Measurements from ENCODE around the gene CUX1. TPM values are rescaled to one million over a fixed set of nuclear protein-coding genes. Genes with fewer than 3 reads are reported as not detected.

The CUX1 gene
- total and polyA plus RNA-seq, 2 donors (not counting 1 experiment from before 2014, with no cell fraction given) = 10.8 to 86.5 TPM

DNA sequence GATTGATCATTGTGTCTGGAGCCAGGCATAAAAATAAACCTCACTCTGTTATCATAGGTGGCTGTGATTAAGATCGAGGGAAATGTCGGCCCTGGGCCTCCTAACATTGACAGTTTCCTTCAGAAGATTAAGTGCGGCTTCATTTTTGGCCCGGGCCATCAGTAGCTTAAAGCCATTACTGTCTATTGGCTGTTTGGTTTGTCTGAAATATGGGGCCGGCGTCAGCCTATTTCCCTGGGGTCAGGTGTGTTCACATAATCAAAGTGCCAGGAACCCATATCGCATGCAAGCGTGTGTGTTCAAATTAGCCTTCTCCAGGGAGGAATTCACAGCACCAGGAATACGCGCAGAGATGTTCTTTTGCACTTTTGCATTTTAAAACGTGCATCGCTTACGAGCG, 114.7 kb downstream of the CUX1 start:
- no peak overlapping the region for H3K4me2 ChIP-seq (replicated peaks; ENCODE audit: low read depth, low read length, poor library complexity, severe bottlenecking)
- H3K27ac ChIP-seq (ENCODE audit: low read length in 2 of 2) = no peak overlapping the region
- H3K27ac Mint-ChIP-seq = no peak overlapping the region
- CTCF ChIA-PET = interaction anchor here (0.6 kb wide), 1 partner anchor 111 kb away, joined by 6 read pairs; no protein-coding TSS in a partner anchor
- H3K4me3 Mint-ChIP-seq = no peak overlapping the region
- no peak for DNase-seq
- H3K9me3 Mint-ChIP-seq (ENCODE audit: insufficient read depth) = peaks cover 3% of the 10 kb centered on the region
- peaks cover 57% of the 10 kb centered on the region for H3K79me2 ChIP-seq (ENCODE audit: control insufficient read depth, insufficient read depth, low read length)
- no peak overlapping the region for H3K9ac ChIP-seq (ENCODE audit: low read length)
- H3K4me1 ChIP-seq (ENCODE audit: control insufficient read depth in 2 of 2, insufficient read depth in 2 of 2, low read length in 2 of 2) = peaks cover 15 to 24% of the 10 kb centered on the region in 2 donors
- H2AFZ ChIP-seq (ENCODE audit: insufficient read depth, low read depth, low read length, poor library complexity, severe bottlenecking) = no peak overlapping the region
- WGBS (ENCODE audit: insufficient coverage) = 98% methylated on average over 14 of the region's 14 CpGs
- no peaks in the 10 kb centered on the region for H3K27me3 ChIP-seq (replicated peaks in 1 of 4; ENCODE audit: control extremely low read depth in 1 of 4, control insufficient read depth in 3 of 4, insufficient read depth in 4 of 4, low read length in 3 of 4)
- peaks cover 0 to under 1% of the 10 kb centered on the region in 2 experiments for H3K36me3 ChIP-seq (replicated peaks in 1 of 2; ENCODE audit: control extremely low read depth in 1 of 2, control insufficient read depth in 1 of 2, extremely low read depth in 1 of 2, insufficient read depth in 2 of 2, low read length in 1 of 2)
- peaks cover 0 to 2% (median 0%) of the 10 kb centered on the region in 3 donors for H3K9me3 ChIP-seq (ENCODE audit: control extremely low read depth in 1 of 3, control insufficient read depth in 2 of 3, insufficient read depth in 1 of 3, low read length in 2 of 3)
- TF ChIP-seq, protein P1, sequence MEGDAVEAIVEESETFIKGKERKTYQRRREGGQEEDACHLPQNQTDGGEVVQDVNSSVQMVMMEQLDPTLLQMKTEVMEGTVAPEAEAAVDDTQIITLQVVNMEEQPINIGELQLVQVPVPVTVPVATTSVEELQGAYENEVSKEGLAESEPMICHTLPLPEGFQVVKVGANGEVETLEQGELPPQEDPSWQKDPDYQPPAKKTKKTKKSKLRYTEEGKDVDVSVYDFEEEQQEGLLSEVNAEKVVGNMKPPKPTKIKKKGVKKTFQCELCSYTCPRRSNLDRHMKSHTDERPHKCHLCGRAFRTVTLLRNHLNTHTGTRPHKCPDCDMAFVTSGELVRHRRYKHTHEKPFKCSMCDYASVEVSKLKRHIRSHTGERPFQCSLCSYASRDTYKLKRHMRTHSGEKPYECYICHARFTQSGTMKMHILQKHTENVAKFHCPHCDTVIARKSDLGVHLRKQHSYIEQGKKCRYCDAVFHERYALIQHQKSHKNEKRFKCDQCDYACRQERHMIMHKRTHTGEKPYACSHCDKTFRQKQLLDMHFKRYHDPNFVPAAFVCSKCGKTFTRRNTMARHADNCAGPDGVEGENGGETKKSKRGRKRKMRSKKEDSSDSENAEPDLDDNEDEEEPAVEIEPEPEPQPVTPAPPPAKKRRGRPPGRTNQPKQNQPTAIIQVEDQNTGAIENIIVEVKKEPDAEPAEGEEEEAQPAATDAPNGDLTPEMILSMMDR (IDR thresholded peaks at IDR 0.05) = no peak
- TF ChIP-seq EZH2 (IDR thresholded peaks at IDR 0.05; ENCODE audit: borderline replicate concordance, insufficient read depth, low read depth, low read length, poor library complexity, severe bottlenecking) = no peak
- H3K4me3 ChIP-seq (ENCODE audit: control extremely low read depth in 1 of 5, extremely low read depth in 1 of 5, insufficient read depth in 1 of 5, low read depth in 2 of 5, low read length in 4 of 5) = no peak overlapping the region
- H3K4me1 Mint-ChIP-seq = peaks cover 33% of the 10 kb centered on the region
- POLR2A ChIA-PET = no interaction called here
- ATAC-seq (ENCODE audit: low read depth) = no peak
- H4K20me1 ChIP-seq (ENCODE audit: control insufficient read depth, insufficient read depth, low read length, poor library complexity, severe bottlenecking) = peaks cover 16% of the 10 kb centered on the region
- intact Hi-C loops (cut with micrococcal nuclease) = loop anchor here (10.0 kb wide), 1 partner anchor 53 kb away; no protein-coding TSS in a partner anchor
- H3K27me3 Mint-ChIP-seq = no peaks in the 10 kb centered on the region

DNA sequence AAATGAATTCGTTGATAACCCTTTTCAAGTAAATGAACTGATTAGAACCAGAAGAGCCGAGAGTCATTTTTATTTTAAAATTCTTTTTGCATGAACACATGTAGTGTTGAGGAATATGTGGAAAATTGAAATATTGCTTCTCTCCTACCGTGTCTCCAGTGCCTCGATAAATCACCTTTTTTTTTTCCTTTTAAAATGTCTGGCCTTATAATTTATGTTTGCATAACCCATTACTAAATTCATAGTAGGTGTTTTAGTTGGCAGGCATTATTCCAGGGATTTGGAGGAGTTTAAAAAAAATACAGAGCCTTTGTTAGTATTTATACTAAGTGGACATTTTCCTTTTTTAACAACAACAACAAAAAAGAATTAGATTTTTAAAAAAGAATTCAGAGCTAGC, 115.6 kb downstream of the CUX1 start:
- Histone ChIP-seq H3K27ac (ENCODE audit: low read length in 2 of 2) (no peak overlapping the region), H3K36me3 (replicated peaks in 1 of 2; ENCODE audit: control extremely low read depth in 1 of 2, control insufficient read depth in 1 of 2, extremely low read depth in 1 of 2, insufficient read depth in 2 of 2, low read length in 1 of 2) (no peaks in the 10 kb centered on the region), H3K4me2 (replicated peaks; ENCODE audit: low read depth, low read length, poor library complexity, severe bottlenecking) (peak overlapping the region; percentile 59), H3K4me1 (ENCODE audit: control insufficient read depth in 2 of 2, insufficient read depth in 2 of 2, low read length in 2 of 2) (peaks cover 15 to 24% of the 10 kb centered on the region in 2 donors), H3K79me2 (ENCODE audit: control insufficient read depth, insufficient read depth, low read length) (peaks cover 50% of the 10 kb centered on the region), H4K20me1 (ENCODE audit: control insufficient read depth, insufficient read depth, low read length, poor library complexity, severe bottlenecking) (peaks cover 17% of the 10 kb centered on the region), H3K27me3 (replicated peaks in 1 of 4; ENCODE audit: control extremely low read depth in 1 of 4, control insufficient read depth in 3 of 4, insufficient read depth in 4 of 4, low read length in 3 of 4) (no peaks in the 10 kb centered on the region), H3K9me3 (ENCODE audit: control extremely low read depth in 1 of 3, control insufficient read depth in 2 of 3, insufficient read depth in 1 of 3, low read length in 2 of 3) (peaks cover 0 to 2% (median 0%) of the 10 kb centered on the region in 3 donors), H3K9ac (ENCODE audit: low read length) (no peak overlapping the region), H2AFZ (ENCODE audit: insufficient read depth, low read depth, low read length, poor library complexity, severe bottlenecking) (no peak overlapping the region), H3K4me3 (ENCODE audit: control extremely low read depth in 1 of 5, extremely low read depth in 1 of 5, insufficient read depth in 1 of 5, low read depth in 2 of 5, low read length in 4 of 5) (no peak overlapping the region)
- no peak overlapping the region for H3K4me3 Mint-ChIP-seq
- CTCF ChIA-PET = no interaction called here
- H3K27me3 Mint-ChIP-seq = no peaks in the 10 kb centered on the region
- H3K9me3 Mint-ChIP-seq (ENCODE audit: insufficient read depth) = peaks cover 3% of the 10 kb centered on the region
- POLR2A ChIA-PET = no interaction called here
- DNase-seq = no peak
- intact Hi-C loops (cut with micrococcal nuclease) = loop anchor here (10.0 kb wide), 1 partner anchor 52 kb away; no protein-coding TSS in a partner anchor
- WGBS (ENCODE audit: insufficient coverage) = no CpG with 5 or more reads among the region's 4 CpGs
- H3K27ac Mint-ChIP-seq = no peak overlapping the region
- ATAC-seq (ENCODE audit: low read depth) = no peak
- H3K4me1 Mint-ChIP-seq = peaks cover 37% of the 10 kb centered on the region
- TF ChIP-seq, protein P1 (IDR thresholded peaks at IDR 0.05) = no peak
- no peak for TF ChIP-seq EZH2 (IDR thresholded peaks at IDR 0.05; ENCODE audit: borderline replicate concordance, insufficient read depth, low read depth, low read length, poor library complexity, severe bottlenecking)
